ENCODE results near the gene SLCO4A1. TPM values are rescaled to one million over a fixed set of nuclear protein-coding genes. Genes with fewer than 3 reads are reported as not detected.

SLCO4A1 gene
- total and polyA plus RNA-seq, 5 donors, result 4.1 to 15.5 (median 5.9) TPM

- DNase-seq, result peak; percentile 58 to 83 (median 82)
- Histone ChIP-seq H3K27me3 (ENCODE audit: control insufficient read depth, insufficient read depth) (no peaks in the 10 kb centered on the region), H3K27ac (ENCODE audit: low read length) (no peak overlapping the region), H3K4me1 (ENCODE audit: control insufficient read depth, insufficient read depth, low read length) (no peaks in the 10 kb centered on the region), H3K4me3 (ENCODE audit: low read length) (no peak overlapping the region), H3K9me3 (ENCODE audit: control insufficient read depth, low read length) (no peaks in the 10 kb centered on the region)
- intact Hi-C loops (cut with DNase I), result loop anchor here in 3 of 4 donors (2.0 to 5.0 kb wide), 3 partner anchors 124 to 139 kb away; no protein-coding TSS in a partner anchor
- ATAC-seq, result peak; percentile 52 to 53
- 52% methylated on average over 13 of the region's 13 CpGs for WGBS
Measured at GRCh38 chr20:62668441-62669027, 26.2 kb downstream of the SLCO4A1 start.

GRCh38 chr20:62669249-62669648 is 26.9 kb downstream of the SLCO4A1 start:
- no peaks in the 10 kb centered on the region for H3K9me3 ChIP-seq (ENCODE audit: control insufficient read depth, low read length)
- WGBS, result 92% methylated on average over 10 of the region's 10 CpGs
- no peak for DNase-seq
- H3K4me1 ChIP-seq (ENCODE audit: control insufficient read depth, insufficient read depth, low read length), result no peaks in the 10 kb centered on the region
- H3K27ac ChIP-seq (ENCODE audit: low read length), result no peak overlapping the region
- no peak for ATAC-seq
- no peaks in the 10 kb centered on the region for H3K27me3 ChIP-seq (ENCODE audit: control insufficient read depth, insufficient read depth)
- intact Hi-C loops (cut with DNase I), result loop anchor here in 3 of 4 donors (2.0 to 5.0 kb wide), 3 partner anchors 123 to 138 kb away; no protein-coding TSS in a partner anchor
- no peak overlapping the region for H3K4me3 ChIP-seq (ENCODE audit: low read length)

- no peaks in the 10 kb centered on the region for H3K9me3 ChIP-seq (ENCODE audit: control insufficient read depth, low read length)
- no peak overlapping the region for H3K27ac ChIP-seq (ENCODE audit: low read length)
- 94% methylated on average over 14 of the region's 14 CpGs for WGBS
- no peak overlapping the region for H3K4me3 ChIP-seq (ENCODE audit: low read length)
- H3K27me3 ChIP-seq (ENCODE audit: control insufficient read depth, insufficient read depth), result no peaks in the 10 kb centered on the region
- no peak for ATAC-seq
- no peaks in the 10 kb centered on the region for H3K4me1 ChIP-seq (ENCODE audit: control insufficient read depth, insufficient read depth, low read length)
- DNase-seq, result no peak
- intact Hi-C loops (cut with DNase I), result loop anchor here in 1 of 4 donors (5.0 kb wide), 1 partner anchor 122 kb away; no protein-coding TSS in a partner anchor
Measured at GRCh38 chr20:62670156-62670555, 27.9 kb downstream of the SLCO4A1 start.

- Histone ChIP-seq H3K27ac (ENCODE audit: low read length) (no peak overlapping the region), H3K4me3 (ENCODE audit: low read length) (no peak overlapping the region), H3K4me1 (ENCODE audit: control insufficient read depth, insufficient read depth, low read length) (no peaks in the 10 kb centered on the region), H3K27me3 (ENCODE audit: control insufficient read depth, insufficient read depth) (no peaks in the 10 kb centered on the region), H3K9me3 (ENCODE audit: control insufficient read depth, low read length) (no peaks in the 10 kb centered on the region)
- intact Hi-C loops (cut with DNase I), result loop anchor here in 1 of 4 donors (5.0 kb wide), 1 partner anchor 121 kb away; no protein-coding TSS in a partner anchor
- ATAC-seq, result no peak
- WGBS, result 93% methylated on average over 17 of the region's 17 CpGs
- DNase-seq, result no peak
Measured at GRCh38 chr20:62670998-62671397, 28.7 kb downstream of the SLCO4A1 start.

- no peaks in the 10 kb centered on the region for H3K9me3 ChIP-seq (ENCODE audit: control insufficient read depth, low read length)
- no peak overlapping the region for H3K27ac ChIP-seq (ENCODE audit: low read length)
- ATAC-seq, result no peak
- 75% methylated on average over 15 of the region's 15 CpGs for WGBS
- intact Hi-C loops (cut with DNase I), result loop anchor here in 1 of 4 donors (5.0 kb wide), 1 partner anchor 121 kb away; no protein-coding TSS in a partner anchor
- no peaks in the 10 kb centered on the region for H3K27me3 ChIP-seq (ENCODE audit: control insufficient read depth, insufficient read depth)
- no peak for DNase-seq
- no peaks in the 10 kb centered on the region for H3K4me1 ChIP-seq (ENCODE audit: control insufficient read depth, insufficient read depth, low read length)
- no peak overlapping the region for H3K4me3 ChIP-seq (ENCODE audit: low read length)
Measured at GRCh38 chr20:62671765-62672164, 29.5 kb downstream of the SLCO4A1 start.

- WGBS, result 90% methylated on average over 11 of the region's 11 CpGs
- ATAC-seq (no peak), DNase-seq (no peak)
- Histone ChIP-seq H3K27ac (ENCODE audit: low read length) (no peak overlapping the region), H3K4me1 (ENCODE audit: control insufficient read depth, insufficient read depth, low read length) (no peaks in the 10 kb centered on the region), H3K9me3 (ENCODE audit: control insufficient read depth, low read length) (no peaks in the 10 kb centered on the region), H3K4me3 (ENCODE audit: low read length) (no peak overlapping the region), H3K27me3 (ENCODE audit: control insufficient read depth, insufficient read depth) (no peaks in the 10 kb centered on the region)
- intact Hi-C loops (cut with DNase I), result loop anchor here in 1 of 4 donors (5.0 kb wide), 1 partner anchor 118 kb away; no protein-coding TSS in a partner anchor
Measured at GRCh38 chr20:62674370-62674769, 32.1 kb downstream of the SLCO4A1 start.

- DNase-seq (peak in 1 of 3 donors; percentile 50), ATAC-seq (peak; percentile 13 to 35)
- no peaks in the 10 kb centered on the region for H3K4me1 ChIP-seq (ENCODE audit: control insufficient read depth, insufficient read depth, low read length)
- H3K4me3 ChIP-seq (ENCODE audit: low read length), result no peak overlapping the region
- H3K27me3 ChIP-seq (ENCODE audit: control insufficient read depth, insufficient read depth), result no peaks in the 10 kb centered on the region
- H3K27ac ChIP-seq (ENCODE audit: low read length), result no peak overlapping the region
- intact Hi-C loops (cut with DNase I), result no loop called here
- 64% methylated on average over 25 of the region's 25 CpGs for WGBS
- H3K9me3 ChIP-seq (ENCODE audit: control insufficient read depth, low read length), result no peaks in the 10 kb centered on the region
Measured at GRCh38 chr20:62675156-62675876, 33.0 kb downstream of the SLCO4A1 start.

- intact Hi-C loops (cut with DNase I), result no loop called here
- H3K9me3 ChIP-seq (ENCODE audit: control insufficient read depth, low read length), result no peaks in the 10 kb centered on the region
Measured at GRCh38 chr20:62675877-62676260, 33.6 kb downstream of the SLCO4A1 start.

GRCh38 chr20:62676976-62677375 is 34.7 kb downstream of the SLCO4A1 start:
- ATAC-seq (no peak), DNase-seq (peak in 1 of 3 donors; percentile 2)
- H3K27ac ChIP-seq (ENCODE audit: low read length), result no peak overlapping the region
- no peak overlapping the region for H3K4me3 ChIP-seq (ENCODE audit: low read length)
- H3K4me1 ChIP-seq (ENCODE audit: control insufficient read depth, insufficient read depth, low read length), result no peaks in the 10 kb centered on the region
- intact Hi-C loops (cut with DNase I), result no loop called here
- H3K27me3 ChIP-seq (ENCODE audit: control insufficient read depth, insufficient read depth), result no peaks in the 10 kb centered on the region
- WGBS, result 83% methylated on average over 9 of the region's 9 CpGs
- H3K9me3 ChIP-seq (ENCODE audit: control insufficient read depth, low read length), result no peaks in the 10 kb centered on the region

More at GRCh38 chr20:62675877-62676260, 33.6 kb downstream of the SLCO4A1 start:
- WGBS, result 59% methylated on average over 14 of the region's 14 CpGs
- H3K27ac ChIP-seq (ENCODE audit: low read length), result no peak overlapping the region
- ATAC-seq (no peak), DNase-seq (peak in 1 of 3 donors; percentile 9)
- H3K27me3 ChIP-seq (ENCODE audit: control insufficient read depth, insufficient read depth), result no peaks in the 10 kb centered on the region
- no peak overlapping the region for H3K4me3 ChIP-seq (ENCODE audit: low read length)
- H3K4me1 ChIP-seq (ENCODE audit: control insufficient read depth, insufficient read depth, low read length), result no peaks in the 10 kb centered on the region

GRCh38 chr20:62677678-62678077 is 35.4 kb downstream of the SLCO4A1 start:
- Histone ChIP-seq H3K27me3 (ENCODE audit: control insufficient read depth, insufficient read depth) (no peaks in the 10 kb centered on the region), H3K4me3 (ENCODE audit: low read length) (no peak overlapping the region), H3K9me3 (ENCODE audit: control insufficient read depth, low read length) (no peaks in the 10 kb centered on the region), H3K27ac (ENCODE audit: low read length) (no peak overlapping the region), H3K4me1 (ENCODE audit: control insufficient read depth, insufficient read depth, low read length) (no peaks in the 10 kb centered on the region)
- ATAC-seq (no peak), DNase-seq (peak in 1 of 3 donors; percentile 50)
- WGBS, result 77% methylated on average over 10 of the region's 10 CpGs
- intact Hi-C loops (cut with DNase I), result no loop called here

- DNase-seq (no peak), ATAC-seq (no peak)
- no peaks in the 10 kb centered on the region for H3K4me1 ChIP-seq (ENCODE audit: control insufficient read depth, insufficient read depth, low read length)
- H3K9me3 ChIP-seq (ENCODE audit: control insufficient read depth, low read length), result no peaks in the 10 kb centered on the region
- H3K27ac ChIP-seq (ENCODE audit: low read length), result no peak overlapping the region
- H3K27me3 ChIP-seq (ENCODE audit: control insufficient read depth, insufficient read depth), result no peaks in the 10 kb centered on the region
- intact Hi-C loops (cut with DNase I), result no loop called here
- H3K4me3 ChIP-seq (ENCODE audit: low read length), result no peak overlapping the region
- 33% methylated on average over 9 of the region's 9 CpGs for WGBS
Measured at GRCh38 chr20:62678553-62678952, 36.2 kb downstream of the SLCO4A1 start.
